Spleen (tissue), 7 donors: Measurements from ENCODE around the gene MAGI2.

Experiments used
- POLR2AphosphoS5 ChIP-seq, 3 donors: sonication (generic); formaldehyde crosslinking; IDR thresholded peaks; one replicate each; pipeline ENCODE4 v1.5.1; 2017; ENCODE audit warnings: antibody characterized with exemption in 3 of 3
- TF ChIP-seq, protein P1 (sequence below), 11 experiments: fragments of 200-600 bp in 7 of 11; fragments of 450-650 bp in 4 of 11; sonication (generic) in 4 of 11; IDR thresholded peaks in 8 of 11; conservative IDR thresholded peaks in 3 of 11; 1 replicate in 7 of 11; 2 replicates in 4 of 11; pipeline versions ENCODE4 v1.4.0 to v1.8.0; 2016 to 2021; ENCODE audit warnings: antibody characterized with exemption in 11 of 11, inconsistent platforms in 4 of 11, mild to moderate bottlenecking in 1 of 11
- donor health status: DM: no; HTN: no; CAD: no; lungs with moderate emphysema.
- donor health status: DM: no; HTN: no; CAD: no.
- donor health status: DM: no; HTN: no; CAD: no.

DNA sequence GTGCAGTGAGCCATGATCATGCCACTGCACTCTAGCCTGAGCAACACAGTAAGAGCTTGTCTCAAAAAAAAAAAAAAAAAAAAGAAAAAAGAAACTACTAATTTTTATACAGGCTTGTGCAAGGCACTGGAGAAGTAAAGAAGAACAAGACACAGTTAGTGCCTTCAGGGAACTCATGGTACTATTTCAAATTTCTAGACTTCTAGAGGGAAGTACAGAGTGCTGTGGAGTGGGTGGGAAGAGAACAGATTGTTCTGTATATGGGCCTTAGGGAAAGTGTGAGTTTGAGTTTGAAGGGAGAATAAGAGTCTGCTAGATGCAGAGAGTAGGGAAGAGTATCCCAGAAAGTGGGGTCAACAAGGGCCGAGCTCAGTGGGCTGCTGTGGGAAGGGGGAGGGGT, 1420.1 kb downstream of the MAGI2 start:
- no peak for TF ChIP-seq POLR2AphosphoS5 (IDR thresholded peaks at IDR 0.05)
- TF ChIP-seq, protein P1, sequence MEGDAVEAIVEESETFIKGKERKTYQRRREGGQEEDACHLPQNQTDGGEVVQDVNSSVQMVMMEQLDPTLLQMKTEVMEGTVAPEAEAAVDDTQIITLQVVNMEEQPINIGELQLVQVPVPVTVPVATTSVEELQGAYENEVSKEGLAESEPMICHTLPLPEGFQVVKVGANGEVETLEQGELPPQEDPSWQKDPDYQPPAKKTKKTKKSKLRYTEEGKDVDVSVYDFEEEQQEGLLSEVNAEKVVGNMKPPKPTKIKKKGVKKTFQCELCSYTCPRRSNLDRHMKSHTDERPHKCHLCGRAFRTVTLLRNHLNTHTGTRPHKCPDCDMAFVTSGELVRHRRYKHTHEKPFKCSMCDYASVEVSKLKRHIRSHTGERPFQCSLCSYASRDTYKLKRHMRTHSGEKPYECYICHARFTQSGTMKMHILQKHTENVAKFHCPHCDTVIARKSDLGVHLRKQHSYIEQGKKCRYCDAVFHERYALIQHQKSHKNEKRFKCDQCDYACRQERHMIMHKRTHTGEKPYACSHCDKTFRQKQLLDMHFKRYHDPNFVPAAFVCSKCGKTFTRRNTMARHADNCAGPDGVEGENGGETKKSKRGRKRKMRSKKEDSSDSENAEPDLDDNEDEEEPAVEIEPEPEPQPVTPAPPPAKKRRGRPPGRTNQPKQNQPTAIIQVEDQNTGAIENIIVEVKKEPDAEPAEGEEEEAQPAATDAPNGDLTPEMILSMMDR (IDR thresholded peaks at IDR 0.05 in 8 of 11, conservative IDR thresholded peaks at IDR 0.05 in 3 of 11) = no peak
